Measurements from ENCODE around the gene RPS5.

The RPS5 gene

DNA sequence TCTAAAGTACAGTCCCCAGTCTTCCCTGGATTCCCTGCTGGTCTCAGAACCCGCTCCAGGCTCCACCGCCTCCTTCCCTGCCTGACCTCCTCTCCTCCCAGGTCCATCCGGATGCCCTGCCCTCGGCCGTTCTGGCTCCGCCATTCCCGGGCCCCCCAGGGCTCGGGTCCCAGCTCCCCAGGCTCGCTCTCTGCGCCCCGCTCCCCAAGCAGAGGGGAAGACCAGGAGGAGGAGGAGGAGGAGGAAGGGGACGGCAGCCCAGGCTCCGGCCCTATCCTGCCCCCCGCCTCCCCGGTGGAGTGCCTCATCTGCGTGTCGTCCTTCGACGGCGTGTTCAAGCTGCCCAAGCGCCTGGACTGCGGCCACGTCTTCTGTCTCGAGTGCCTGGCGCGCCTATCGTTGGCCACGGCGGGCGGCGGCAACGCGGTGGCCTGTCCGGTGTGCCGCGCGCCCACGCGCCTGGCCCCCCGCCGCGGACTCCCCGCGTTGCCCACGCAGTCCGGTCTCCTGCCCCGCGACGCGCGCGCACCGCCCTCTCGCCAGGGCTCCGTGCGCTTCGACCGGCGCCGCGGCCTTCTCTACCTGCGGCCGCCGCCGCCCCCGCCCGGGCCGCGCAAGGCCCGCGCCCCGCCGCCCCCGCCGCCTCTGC, 9.0 kb downstream of the RPS5 start:
- H3K9me3 ChIP-seq (replicated peaks; ENCODE audit: insufficient read depth, low read length): no peaks in the 10 kb centered on the region
- no peak overlapping the region for H3K4me2 ChIP-seq (ENCODE audit: low read depth, low read length)
- H3K36me3 ChIP-seq (replicated peaks; ENCODE audit: insufficient read depth, low read length): no peaks in the 10 kb centered on the region; the same call in 1 of the 2 replicates
- no peak for DNase-seq
- no peaks in the 10 kb centered on the region for H3K9me2 ChIP-seq (replicated peaks; ENCODE audit: insufficient read depth, low read length)
- no peaks in the 10 kb centered on the region for H3K27me3 ChIP-seq (replicated peaks; ENCODE audit: insufficient read depth, low read length)
- TF ChIP-seq EZH2 (optimal IDR thresholded peaks at IDR 0.05; ENCODE audit: low read depth, low read length) (no peak), EZH2phosphoT487 (IDR thresholded peaks at IDR 0.05; ENCODE audit: low read length) (no peak)
- TF ChIP-seq, protein P1, sequence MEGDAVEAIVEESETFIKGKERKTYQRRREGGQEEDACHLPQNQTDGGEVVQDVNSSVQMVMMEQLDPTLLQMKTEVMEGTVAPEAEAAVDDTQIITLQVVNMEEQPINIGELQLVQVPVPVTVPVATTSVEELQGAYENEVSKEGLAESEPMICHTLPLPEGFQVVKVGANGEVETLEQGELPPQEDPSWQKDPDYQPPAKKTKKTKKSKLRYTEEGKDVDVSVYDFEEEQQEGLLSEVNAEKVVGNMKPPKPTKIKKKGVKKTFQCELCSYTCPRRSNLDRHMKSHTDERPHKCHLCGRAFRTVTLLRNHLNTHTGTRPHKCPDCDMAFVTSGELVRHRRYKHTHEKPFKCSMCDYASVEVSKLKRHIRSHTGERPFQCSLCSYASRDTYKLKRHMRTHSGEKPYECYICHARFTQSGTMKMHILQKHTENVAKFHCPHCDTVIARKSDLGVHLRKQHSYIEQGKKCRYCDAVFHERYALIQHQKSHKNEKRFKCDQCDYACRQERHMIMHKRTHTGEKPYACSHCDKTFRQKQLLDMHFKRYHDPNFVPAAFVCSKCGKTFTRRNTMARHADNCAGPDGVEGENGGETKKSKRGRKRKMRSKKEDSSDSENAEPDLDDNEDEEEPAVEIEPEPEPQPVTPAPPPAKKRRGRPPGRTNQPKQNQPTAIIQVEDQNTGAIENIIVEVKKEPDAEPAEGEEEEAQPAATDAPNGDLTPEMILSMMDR (IDR thresholded peaks at IDR 0.05; ENCODE audit: low read length): no peak
- peaks cover 7% of the 10 kb centered on the region; the same call in 1 of the 2 replicates for H3K79me2 ChIP-seq (ENCODE audit: low read length)
- H4K20me1 ChIP-seq (ENCODE audit: insufficient read depth, low read length): no peaks in the 10 kb centered on the region
- no peak overlapping the region for H3K4me3 ChIP-seq (ENCODE audit: low read length)
- no peaks in the 10 kb centered on the region for H3F3A ChIP-seq (ENCODE audit: insufficient read depth, low read length)
- H3K27ac ChIP-seq (ENCODE audit: low read length): no peak overlapping the region
- H2AFZ ChIP-seq (ENCODE audit: low read length): no peak overlapping the region
- H3K9ac ChIP-seq (ENCODE audit: low read length): no peak overlapping the region
- H3K4me1 ChIP-seq (ENCODE audit: low read length): no peaks in the 10 kb centered on the region

DNA sequence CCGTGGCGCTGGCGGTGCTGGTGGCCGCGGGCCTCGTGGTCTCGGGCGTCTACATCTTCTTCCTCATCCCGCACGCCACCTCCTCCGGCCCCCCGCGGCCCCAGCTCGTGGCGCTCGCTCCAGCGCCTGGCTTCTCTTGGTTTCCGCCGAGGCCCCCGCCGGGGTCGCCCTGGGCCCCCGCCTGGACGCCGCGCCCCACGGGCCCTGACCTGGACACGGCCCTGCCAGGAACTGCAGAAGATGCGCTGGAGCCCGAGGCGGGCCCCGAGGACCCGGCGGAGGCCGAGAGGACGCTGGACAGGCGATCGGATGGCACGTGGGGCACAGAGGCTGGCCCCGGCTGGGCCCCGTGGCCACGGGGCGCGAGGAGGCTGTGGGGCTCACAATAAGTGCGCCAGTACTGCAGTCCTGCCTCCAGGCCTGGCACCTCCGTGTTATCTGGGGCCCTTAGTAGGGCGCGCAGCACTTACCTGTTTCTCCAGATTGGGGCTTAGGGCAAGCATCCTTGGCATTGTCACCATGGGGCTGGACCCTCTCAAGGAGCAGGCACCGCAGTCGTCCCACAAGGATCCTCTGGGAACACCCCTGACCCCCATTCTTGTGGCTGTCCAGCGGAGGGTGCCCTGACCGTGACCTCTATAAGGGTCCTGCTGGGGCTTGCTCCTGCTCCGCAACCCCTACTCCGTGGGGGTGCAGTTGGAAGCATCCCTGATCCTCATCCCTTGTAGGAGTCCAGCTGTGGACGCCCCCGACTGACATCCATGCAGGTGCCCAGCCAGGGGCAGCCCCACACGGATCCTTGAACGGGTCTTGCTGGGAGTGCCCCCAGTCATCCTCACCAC, 9.8 kb downstream of the RPS5 start:
- Histone ChIP-seq H3K9ac (ENCODE audit: low read length) (no peak overlapping the region), H3K9me3 (replicated peaks; ENCODE audit: insufficient read depth, low read length) (no peaks in the 10 kb centered on the region), H3K4me3 (ENCODE audit: low read length) (no peak overlapping the region), H2AFZ (ENCODE audit: low read length) (no peak overlapping the region), H3K36me3 (replicated peaks; ENCODE audit: insufficient read depth, low read length) (no peaks in the 10 kb centered on the region; the same call in 1 of the 2 replicates), H3K79me2 (ENCODE audit: low read length) (peaks cover 7% of the 10 kb centered on the region; the same call in 1 of the 2 replicates), H3K9me2 (replicated peaks; ENCODE audit: insufficient read depth, low read length) (no peaks in the 10 kb centered on the region), H3F3A (ENCODE audit: insufficient read depth, low read length) (no peaks in the 10 kb centered on the region), H3K4me2 (ENCODE audit: low read depth, low read length) (no peak overlapping the region), H3K27me3 (replicated peaks; ENCODE audit: insufficient read depth, low read length) (0 out of 2 replicates have a peak, but pooled peaks cover under 1% of the 10 kb centered on the region), H4K20me1 (ENCODE audit: insufficient read depth, low read length) (no peaks in the 10 kb centered on the region), H3K27ac (ENCODE audit: low read length) (no peak overlapping the region), H3K4me1 (ENCODE audit: low read length) (no peaks in the 10 kb centered on the region)
- DNase-seq: no peak
- TF ChIP-seq, protein P1 (IDR thresholded peaks at IDR 0.05; ENCODE audit: low read length): no peak
- TF ChIP-seq EZH2phosphoT487 (IDR thresholded peaks at IDR 0.05; ENCODE audit: low read length) (no peak), EZH2 (optimal IDR thresholded peaks at IDR 0.05; ENCODE audit: low read depth, low read length) (no peak)

DNA sequence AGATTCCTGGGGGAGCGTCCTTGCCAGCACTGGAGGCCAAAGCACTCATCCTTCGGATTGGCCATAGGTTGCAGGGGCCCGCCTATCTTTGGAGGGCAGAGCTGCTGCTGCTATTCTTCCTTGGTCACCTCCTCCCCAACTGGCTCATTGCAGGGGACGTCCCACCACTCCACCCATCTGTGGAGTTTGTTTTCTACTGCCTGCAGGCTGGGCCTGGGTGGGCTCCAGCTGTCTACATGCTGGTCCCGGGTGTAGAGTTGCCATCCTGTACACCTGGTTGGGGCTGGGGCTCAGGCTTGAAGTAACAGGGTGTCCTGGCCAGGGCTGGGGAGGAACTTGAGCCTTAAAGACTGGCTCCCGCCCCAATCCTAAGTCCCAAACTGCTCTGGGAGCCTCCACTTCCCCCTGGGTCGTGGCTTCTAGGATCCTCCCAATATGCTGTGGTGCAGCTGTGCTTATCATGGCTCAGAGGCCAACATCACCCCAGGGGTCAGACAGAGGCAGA, 10.5 kb downstream of the RPS5 start:
- no peak overlapping the region for H3K27ac ChIP-seq (ENCODE audit: low read length)
- no peaks in the 10 kb centered on the region for H3K9me2 ChIP-seq (replicated peaks; ENCODE audit: insufficient read depth, low read length)
- H4K20me1 ChIP-seq (ENCODE audit: insufficient read depth, low read length): no peaks in the 10 kb centered on the region
- no peaks in the 10 kb centered on the region for H3K4me1 ChIP-seq (ENCODE audit: low read length)
- no peak overlapping the region for H3K4me3 ChIP-seq (ENCODE audit: low read length)
- no peaks in the 10 kb centered on the region for H3F3A ChIP-seq (ENCODE audit: insufficient read depth, low read length)
- no peak overlapping the region for H3K9ac ChIP-seq (ENCODE audit: low read length)
- no peak overlapping the region for H3K4me2 ChIP-seq (ENCODE audit: low read depth, low read length)
- H3K27me3 ChIP-seq (replicated peaks; ENCODE audit: insufficient read depth, low read length): peaks cover 5% of the 10 kb centered on the region; the same call in 1 of the 2 replicates
- no peak for DNase-seq
- H3K36me3 ChIP-seq (replicated peaks; ENCODE audit: insufficient read depth, low read length): no peaks in the 10 kb centered on the region; the same call in 1 of the 2 replicates
- TF ChIP-seq EZH2phosphoT487 (IDR thresholded peaks at IDR 0.05; ENCODE audit: low read length): no peak
- TF ChIP-seq, protein P1 (IDR thresholded peaks at IDR 0.05; ENCODE audit: low read length): no peak
- TF ChIP-seq EZH2 (optimal IDR thresholded peaks at IDR 0.05; ENCODE audit: low read depth, low read length): no peak
- peaks cover 4% of the 10 kb centered on the region; the same call in 1 of the 2 replicates for H3K79me2 ChIP-seq (ENCODE audit: low read length)
- no peak overlapping the region for H2AFZ ChIP-seq (ENCODE audit: low read length)
- no peaks in the 10 kb centered on the region for H3K9me3 ChIP-seq (replicated peaks; ENCODE audit: insufficient read depth, low read length)
